ENCODE data around the gene PTTG2. TPM values are rescaled to one million over a fixed set of nuclear protein-coding genes. Genes with fewer than 3 reads are reported as not detected.

PTTG2 gene
- total RNA-seq, 3 donors from 2014 or later (not counting 1 experiment from before 2014, with no cell fraction given): 0.82 to 1.5 (median 1.2) TPM

DNA sequence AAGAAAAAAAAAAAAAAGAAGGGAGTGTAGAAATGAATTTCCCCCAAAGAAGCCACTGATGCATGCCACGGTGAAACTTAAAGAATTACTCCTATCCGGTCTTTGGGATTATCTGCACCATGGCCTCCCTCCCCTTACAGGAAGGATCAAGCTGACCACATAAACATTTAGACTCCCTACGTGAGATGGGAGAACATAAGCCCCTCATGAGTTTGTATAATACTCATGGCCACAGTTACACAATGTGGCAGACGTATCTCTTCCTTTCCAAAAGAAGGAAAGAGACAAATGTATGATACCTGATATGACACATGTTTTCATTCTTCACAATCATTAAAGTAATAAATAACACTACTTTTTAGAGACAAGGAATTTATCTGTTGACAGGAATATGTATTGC is 3.3 kb upstream of the PTTG2 start:
- ATAC-seq (no peak), DNase-seq (no peak)
- WGBS (ENCODE audit: insufficient coverage): 83% methylated on average over 4 of the region's 4 CpGs
- TF ChIP-seq, protein P1, sequence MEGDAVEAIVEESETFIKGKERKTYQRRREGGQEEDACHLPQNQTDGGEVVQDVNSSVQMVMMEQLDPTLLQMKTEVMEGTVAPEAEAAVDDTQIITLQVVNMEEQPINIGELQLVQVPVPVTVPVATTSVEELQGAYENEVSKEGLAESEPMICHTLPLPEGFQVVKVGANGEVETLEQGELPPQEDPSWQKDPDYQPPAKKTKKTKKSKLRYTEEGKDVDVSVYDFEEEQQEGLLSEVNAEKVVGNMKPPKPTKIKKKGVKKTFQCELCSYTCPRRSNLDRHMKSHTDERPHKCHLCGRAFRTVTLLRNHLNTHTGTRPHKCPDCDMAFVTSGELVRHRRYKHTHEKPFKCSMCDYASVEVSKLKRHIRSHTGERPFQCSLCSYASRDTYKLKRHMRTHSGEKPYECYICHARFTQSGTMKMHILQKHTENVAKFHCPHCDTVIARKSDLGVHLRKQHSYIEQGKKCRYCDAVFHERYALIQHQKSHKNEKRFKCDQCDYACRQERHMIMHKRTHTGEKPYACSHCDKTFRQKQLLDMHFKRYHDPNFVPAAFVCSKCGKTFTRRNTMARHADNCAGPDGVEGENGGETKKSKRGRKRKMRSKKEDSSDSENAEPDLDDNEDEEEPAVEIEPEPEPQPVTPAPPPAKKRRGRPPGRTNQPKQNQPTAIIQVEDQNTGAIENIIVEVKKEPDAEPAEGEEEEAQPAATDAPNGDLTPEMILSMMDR (IDR thresholded peaks at IDR 0.05): no peak
- Histone ChIP-seq H3K9me3 (ENCODE audit: control insufficient read depth, insufficient read depth, low read length) (no peaks in the 10 kb centered on the region), H3K27me3 (ENCODE audit: control insufficient read depth, insufficient read depth, low read length) (no peaks in the 10 kb centered on the region), H3K27ac (ENCODE audit: low read length) (no peak overlapping the region), H3K4me3 (ENCODE audit: low read length) (no peak overlapping the region), H3K36me3 (ENCODE audit: control insufficient read depth, insufficient read depth, low read length) (peaks cover 1% of the 10 kb centered on the region), H3K4me1 (ENCODE audit: control insufficient read depth, insufficient read depth, low read length) (no peaks in the 10 kb centered on the region)
- no peak overlapping the region for H3K4me3 Mint-ChIP-seq
- peaks cover 0 to 2% of the 10 kb centered on the region in 2 donors for H3K4me1 Mint-ChIP-seq
- H3K9me3 Mint-ChIP-seq: no peaks in the 10 kb centered on the region
- no peaks in the 10 kb centered on the region for H3K36me3 Mint-ChIP-seq
- intact Hi-C loops (cut with micrococcal nuclease): no loop called here
- H3K27ac Mint-ChIP-seq: no peak overlapping the region
- H3K27me3 Mint-ChIP-seq (ENCODE audit: low read depth in 2 of 2): no peaks in the 10 kb centered on the region

DNA sequence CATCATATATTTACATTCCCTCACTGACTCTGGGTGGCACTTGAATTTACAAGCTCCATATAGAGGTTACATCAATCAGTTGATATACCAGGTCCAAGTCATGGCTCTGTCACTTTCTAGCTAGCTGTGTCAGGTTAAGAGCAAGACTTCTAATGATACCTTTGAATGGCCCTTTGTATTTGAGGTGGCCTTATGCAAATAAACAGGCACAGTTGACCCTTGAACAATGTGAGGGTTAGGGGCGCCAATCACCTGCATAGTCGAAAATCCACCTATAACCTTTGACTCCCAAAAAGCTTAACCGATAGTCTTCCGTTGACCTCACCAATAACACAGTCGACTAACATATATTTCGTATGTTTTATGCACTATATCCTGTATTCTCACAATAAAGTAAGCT is 1.3 kb upstream of the PTTG2 start:
- no peak for ATAC-seq
- TF ChIP-seq, protein P1 (IDR thresholded peaks at IDR 0.05): no peak
- no peaks in the 10 kb centered on the region for H3K9me3 Mint-ChIP-seq

DNA sequence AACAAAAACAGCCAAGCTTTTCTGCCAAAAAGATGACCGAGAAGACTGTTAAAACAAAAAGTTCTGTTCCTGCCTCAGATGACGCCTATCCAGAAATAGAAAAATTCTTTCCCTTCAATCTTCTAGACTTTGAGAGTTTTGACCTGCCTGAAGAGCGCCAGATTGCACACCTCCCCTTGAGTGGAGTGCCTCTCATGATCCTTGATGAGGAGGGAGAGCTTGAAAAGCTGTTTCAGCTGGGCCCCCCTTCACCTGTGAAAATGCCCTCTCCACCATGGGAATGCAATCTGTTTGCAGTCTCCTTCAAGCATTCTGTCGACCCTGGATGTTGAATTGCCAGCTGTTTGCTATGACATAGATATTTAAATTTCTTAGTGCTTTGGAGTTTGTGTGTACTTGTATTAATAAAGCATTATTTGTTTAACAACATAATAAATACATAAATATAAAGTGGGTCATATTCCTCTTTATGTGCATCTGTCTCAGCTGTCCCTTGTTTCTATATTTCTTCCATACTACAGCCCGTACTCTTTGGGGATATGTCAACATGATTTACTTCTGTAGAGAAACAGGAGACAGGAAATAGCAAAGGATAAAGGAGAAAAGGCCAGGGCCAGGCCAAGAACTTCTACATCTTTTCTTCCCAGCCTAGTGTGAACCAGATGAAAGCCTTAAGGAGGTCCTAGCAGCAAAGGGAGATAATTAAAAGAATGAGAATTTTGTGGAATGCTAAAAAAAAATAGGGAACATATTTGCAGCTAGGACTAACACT is 667 bp downstream of the PTTG2 start:
- Mint-ChIP-seq H3K9me3 (no peaks in the 10 kb centered on the region), H3K27me3 (ENCODE audit: low read depth in 2 of 2) (no peaks in the 10 kb centered on the region), H3K27ac (no peak overlapping the region), H3K4me1 (peaks cover 10 to 12% of the 10 kb centered on the region in 2 donors), H3K36me3 (no peaks in the 10 kb centered on the region), H3K4me3 (no peak overlapping the region)
- Histone ChIP-seq H3K27ac (ENCODE audit: low read length) (no peak overlapping the region), H3K27me3 (ENCODE audit: control insufficient read depth, insufficient read depth, low read length) (no peaks in the 10 kb centered on the region), H3K4me3 (ENCODE audit: low read length) (no peak overlapping the region), H3K36me3 (ENCODE audit: control insufficient read depth, insufficient read depth, low read length) (no peaks in the 10 kb centered on the region), H3K9me3 (ENCODE audit: control insufficient read depth, insufficient read depth, low read length) (no peaks in the 10 kb centered on the region), H3K4me1 (ENCODE audit: control insufficient read depth, insufficient read depth, low read length) (peaks cover 9% of the 10 kb centered on the region)
- no peak for DNase-seq
- 100% methylated on average over 3 of the region's 5 CpGs for WGBS (ENCODE audit: insufficient coverage)
- ATAC-seq: no peak
- TF ChIP-seq, protein P1 (IDR thresholded peaks at IDR 0.05): no peak
- intact Hi-C loops (cut with micrococcal nuclease): no loop called here

More for the DNA sequence above, 1.3 kb upstream of the PTTG2 start:
- no peak for DNase-seq
- H3K27ac Mint-ChIP-seq: no peak overlapping the region
- no peak overlapping the region for H3K4me3 ChIP-seq (ENCODE audit: low read length)
- intact Hi-C loops (cut with micrococcal nuclease): no loop called here
- no peaks in the 10 kb centered on the region for H3K36me3 Mint-ChIP-seq
- no peaks in the 10 kb centered on the region for H3K9me3 ChIP-seq (ENCODE audit: control insufficient read depth, insufficient read depth, low read length)
- H3K4me3 Mint-ChIP-seq: no peak overlapping the region
- no peaks in the 10 kb centered on the region for H3K27me3 Mint-ChIP-seq (ENCODE audit: low read depth in 2 of 2)
- no peak overlapping the region for H3K27ac ChIP-seq (ENCODE audit: low read length)
- H3K4me1 ChIP-seq (ENCODE audit: control insufficient read depth, insufficient read depth, low read length): peaks cover 2% of the 10 kb centered on the region
- peaks cover 3 to 4% of the 10 kb centered on the region in 2 donors for H3K4me1 Mint-ChIP-seq
- H3K36me3 ChIP-seq (ENCODE audit: control insufficient read depth, insufficient read depth, low read length): no peaks in the 10 kb centered on the region
- H3K27me3 ChIP-seq (ENCODE audit: control insufficient read depth, insufficient read depth, low read length): no peaks in the 10 kb centered on the region
- 75% methylated on average over 4 of the region's 6 CpGs for WGBS (ENCODE audit: insufficient coverage)
